NOMO-1 treated with DMSO at 0.1 percent for 48 hours (cell line): ENCODE data around the gene TXNL4B.

ENCODE experiments used
- DNase-seq: peaks from one replicate; lab custom pipeline; 2025; ENCODE audit not compliant: unreplicated experiment; lab: John Stamatoyannopoulos, UW

The TXNL4B gene

GRCh38 chr16:72112906-72113615 is 19.6 kb upstream of the TXNL4B start:
- DNase-seq, result no peak

GRCh38 chr16:72112452-72112792 is 19.0 kb upstream of the TXNL4B start:
- DNase-seq, result no peak

- no peak for DNase-seq
These were observed 18.4 kb upstream of the TXNL4B start for GRCh38 chr16:72111657-72112451.

- no peak for DNase-seq
These were observed 17.5 kb upstream of the TXNL4B start for GRCh38 chr16:72110662-72111615.

GRCh38 chr16:72109966-72110530 is 16.6 kb upstream of the TXNL4B start:
- DNase-seq, result no peak

- no peak for DNase-seq
These were observed 15.9 kb upstream of the TXNL4B start for GRCh38 chr16:72109300-72109699.

GRCh38 chr16:72108353-72109102 is 15.1 kb upstream of the TXNL4B start:
- no peak for DNase-seq

- DNase-seq, result no peak
These were observed 14.0 kb upstream of the TXNL4B start for GRCh38 chr16:72107371-72107770.

GRCh38 chr16:72105978-72106377 is 12.6 kb upstream of the TXNL4B start:
- DNase-seq, result no peak

- no peak for DNase-seq
These were observed 11.5 kb upstream of the TXNL4B start for GRCh38 chr16:72104905-72105304.

- DNase-seq, result no peak
These were observed 7.8 kb upstream of the TXNL4B start for GRCh38 chr16:72101195-72101594.

GRCh38 chr16:72099377-72099818 is 6.0 kb upstream of the TXNL4B start:
- peak; percentile 28 for DNase-seq

GRCh38 chr16:72098936-72099335 is 5.5 kb upstream of the TXNL4B start:
- DNase-seq, result no peak

GRCh38 chr16:72094266-72094610 is 818 bp upstream of the TXNL4B start:
- no peak for DNase-seq

GRCh38 chr16:72092832-72093447 is 480 bp downstream of the TXNL4B start:
- DNase-seq, result peak; percentile 3

- DNase-seq, result no peak
These were observed 2.2 kb downstream of the TXNL4B start for GRCh38 chr16:72091217-72091616.

GRCh38 chr16:72085002-72085401 is 8.4 kb downstream of the TXNL4B start:
- DNase-seq, result no peak

GRCh38 chr16:72084445-72084844 is 9.0 kb downstream of the TXNL4B start:
- DNase-seq, result no peak

GRCh38 chr16:72083778-72084404 is 9.5 kb downstream of the TXNL4B start:
- no peak for DNase-seq
